GOT3 (cell line): ENCODE measurements around the gene SPTBN4.
A peak's percentile ranks its signal among the peaks of the same experiment; 100 is the strongest.
"Not testable (repeated sequence)": the region's sequence is repeated elsewhere in the genome, so short reads cannot be mapped to it uniquely, and the experiment has no call there.

Source experiments
- DNase-seq: peaks from one replicate; lab custom pipeline; 2025; ENCODE audit warnings: mixed read lengths; lab: John Stamatoyannopoulos, UW

Gene SPTBN4

DNA sequence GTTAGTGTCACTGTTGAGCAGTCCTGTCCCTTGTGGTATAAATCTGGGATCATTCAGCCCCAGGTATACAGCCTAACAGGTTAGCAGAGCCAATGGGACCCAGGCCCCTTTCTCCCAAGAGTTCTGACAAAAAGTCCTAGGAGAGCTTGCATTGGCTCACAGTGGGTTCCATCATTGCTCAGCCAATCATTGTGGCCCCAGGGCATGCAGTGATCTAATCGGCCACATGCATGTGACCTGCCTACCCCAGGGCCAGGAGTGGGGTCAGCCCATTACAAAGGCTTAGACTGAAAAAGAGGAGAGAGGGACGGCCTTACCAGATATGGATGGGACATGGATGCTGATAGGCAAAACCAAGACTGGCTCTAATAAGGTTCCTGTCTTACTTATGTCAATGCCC is 41.1 kb downstream of the SPTBN4 start:
- DNase-seq, result no peak

DNA sequence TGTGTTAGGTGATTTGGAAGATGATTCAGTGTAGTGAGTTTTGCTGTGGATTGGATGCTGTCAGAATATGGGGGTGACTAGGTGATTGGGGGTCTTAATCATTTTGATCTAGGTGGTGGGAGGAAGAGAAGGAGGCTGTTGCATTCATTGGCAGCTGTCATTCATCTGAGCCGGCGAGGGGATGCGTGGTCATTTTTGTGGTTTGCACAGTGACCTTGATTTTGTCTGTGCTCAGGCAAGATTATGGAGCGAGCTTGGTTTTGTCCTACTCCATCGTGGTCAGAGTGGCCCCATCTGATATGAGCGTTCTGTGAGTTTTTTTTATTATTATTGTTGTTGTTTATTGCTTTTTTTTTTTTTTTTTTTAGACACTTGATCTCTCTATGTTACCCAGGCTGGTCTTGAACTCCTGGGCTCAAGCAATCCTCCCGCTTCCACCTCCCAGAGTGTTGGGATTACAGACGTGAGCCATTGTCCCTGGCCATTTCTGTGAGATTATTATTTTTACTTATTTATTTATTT is 42.0 kb downstream of the SPTBN4 start:
- no peak for DNase-seq

DNA sequence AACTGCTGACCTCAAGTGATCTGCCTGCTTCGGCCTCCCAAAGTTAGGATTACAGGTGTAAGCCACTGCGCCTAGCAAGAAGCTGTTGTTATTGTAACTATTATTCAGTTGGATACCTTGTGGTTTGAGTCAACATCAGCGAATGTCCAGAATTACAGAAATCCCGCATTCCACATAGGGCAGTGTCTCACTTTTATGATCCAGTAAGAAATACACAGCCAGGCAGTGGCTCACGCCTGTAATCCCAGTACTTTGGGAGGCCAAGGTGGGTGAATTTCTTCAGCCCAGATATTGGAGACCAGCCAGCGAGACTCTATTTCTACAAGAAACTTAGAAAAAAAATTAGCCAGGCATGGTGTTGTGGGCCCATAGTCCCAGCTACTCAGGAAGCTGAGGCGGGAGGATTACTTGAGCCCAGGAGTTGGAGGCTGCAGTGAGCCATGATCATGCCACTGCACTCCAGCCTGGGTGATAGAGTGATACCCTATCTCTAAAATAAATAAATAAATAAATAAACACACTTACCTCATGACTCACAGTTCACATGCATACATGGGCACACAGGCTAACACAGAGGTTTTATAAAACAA is 43.8 kb downstream of the SPTBN4 start:
- DNase-seq, result no peak

DNA sequence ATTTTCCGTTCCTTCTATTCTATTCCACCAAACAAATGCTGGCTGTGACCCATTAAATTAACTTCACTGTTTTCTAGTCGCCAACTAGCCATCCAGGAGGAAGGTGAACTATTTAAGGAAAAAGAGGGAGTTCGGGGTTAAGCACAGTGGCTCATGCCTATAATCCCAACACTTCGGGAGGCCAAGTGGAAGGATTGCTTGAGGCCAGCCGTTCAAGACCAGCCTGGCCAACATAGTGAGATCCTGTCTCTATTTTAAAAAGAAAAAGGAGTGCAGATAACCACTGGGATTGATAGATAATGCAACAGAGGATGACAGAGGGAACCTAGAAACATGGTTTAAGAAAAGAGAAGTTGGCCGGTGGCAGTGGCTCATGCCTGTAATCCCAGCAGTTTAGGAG is 44.7 kb downstream of the SPTBN4 start:
- no peak for DNase-seq

DNA sequence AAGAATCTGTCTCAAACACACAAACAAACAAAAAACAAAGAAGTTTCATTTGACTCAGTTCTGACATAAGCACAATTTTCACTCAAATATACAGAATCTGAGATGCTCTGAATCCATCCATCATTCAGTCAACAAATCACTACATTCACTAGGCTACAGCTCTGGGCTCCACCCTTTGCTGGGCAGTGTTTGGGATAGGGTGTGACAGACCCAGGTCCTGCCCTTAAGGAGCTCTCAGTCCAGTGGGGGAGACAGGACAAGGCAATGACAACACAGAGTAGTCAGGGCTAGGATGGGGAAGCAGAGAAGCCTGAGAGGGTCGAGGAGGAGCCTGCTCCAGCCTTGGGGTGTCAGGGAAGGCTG is 45.3 kb downstream of the SPTBN4 start:
- no peak for DNase-seq

DNA sequence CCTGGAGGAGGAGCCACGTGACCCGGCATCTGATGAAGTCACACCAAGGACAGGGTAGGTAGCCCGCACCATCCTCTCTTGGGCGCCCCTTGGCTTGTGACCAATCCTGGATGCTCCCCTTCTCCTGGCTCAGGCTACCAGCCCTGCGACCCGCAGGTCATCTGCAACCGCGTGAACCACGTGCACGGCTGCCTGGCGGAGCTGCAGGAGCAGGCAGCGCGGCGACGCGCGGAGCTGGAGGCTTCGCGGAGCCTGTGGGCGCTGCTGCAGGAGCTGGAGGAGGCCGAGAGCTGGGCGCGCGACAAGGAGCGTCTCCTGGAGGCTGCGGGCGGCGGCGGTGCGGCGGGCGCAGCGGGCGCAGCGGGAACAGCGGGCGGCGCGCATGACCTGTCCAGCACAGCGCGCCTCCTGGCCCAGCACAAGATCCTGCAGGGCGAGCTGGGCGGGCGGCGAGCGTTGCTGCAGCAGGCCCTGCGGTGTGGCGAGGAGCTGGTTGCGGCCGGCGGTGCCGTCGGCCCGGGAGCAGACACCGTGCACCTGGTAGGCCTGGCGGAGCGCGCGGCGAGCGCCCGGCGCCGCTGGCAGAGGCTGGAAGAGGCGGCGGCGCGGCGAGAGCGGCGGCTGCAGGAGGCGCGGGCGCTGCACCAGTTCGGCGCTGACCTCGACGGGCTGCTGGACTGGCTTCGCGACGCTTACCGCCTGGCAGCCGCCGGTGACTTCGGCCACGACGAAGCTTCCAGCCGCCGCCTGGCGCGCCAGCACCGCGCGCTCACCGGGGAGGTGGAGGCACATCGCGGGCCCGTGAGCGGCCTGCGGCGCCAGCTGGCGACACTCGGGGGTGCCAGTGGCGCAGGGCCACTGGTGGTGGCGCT is 45.9 kb downstream of the SPTBN4 start:
- DNase-seq, result no peak

DNA sequence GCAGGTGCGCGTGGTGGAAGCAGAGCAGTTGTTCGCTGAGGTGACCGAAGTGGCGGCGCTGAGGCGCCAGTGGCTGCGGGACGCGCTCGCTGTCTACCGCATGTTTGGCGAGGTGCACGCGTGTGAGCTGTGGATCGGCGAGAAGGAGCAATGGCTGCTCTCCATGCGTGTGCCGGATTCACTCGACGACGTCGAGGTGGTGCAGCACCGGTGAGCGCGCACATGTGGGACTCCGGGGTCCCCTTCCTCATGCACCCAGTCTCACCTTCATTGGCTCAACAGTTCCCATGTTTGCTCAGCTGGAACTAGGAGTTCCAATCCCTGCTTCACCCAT is 46.5 kb downstream of the SPTBN4 start:
- no peak for DNase-seq

DNA sequence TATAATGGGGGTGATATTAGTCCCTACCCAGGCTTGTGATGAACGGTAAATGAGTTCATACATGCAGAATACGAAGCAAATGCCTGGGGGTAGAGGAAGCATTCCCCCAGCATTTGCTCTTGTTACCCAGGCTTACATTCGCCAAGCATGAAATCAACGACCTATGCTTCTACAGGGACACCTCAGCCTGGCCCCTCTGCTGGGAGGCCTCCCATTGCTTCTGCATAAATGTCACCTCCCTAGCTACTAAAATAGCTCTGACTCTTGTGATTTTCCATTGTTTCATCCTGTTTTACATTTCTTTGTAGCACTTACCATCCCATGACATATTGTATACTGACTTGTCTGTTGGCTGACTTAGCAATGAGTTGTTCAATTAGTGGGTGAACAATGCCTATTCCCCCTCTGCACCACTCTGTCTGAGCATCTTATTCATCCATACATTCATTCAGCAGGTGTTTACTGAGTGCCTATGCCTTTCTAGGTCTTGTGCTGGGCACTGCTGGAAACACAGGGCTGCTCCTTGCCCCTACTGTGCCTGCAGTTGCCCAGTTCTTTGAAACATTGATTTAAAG is 47.0 kb downstream of the SPTBN4 start:
- no peak for DNase-seq

DNA sequence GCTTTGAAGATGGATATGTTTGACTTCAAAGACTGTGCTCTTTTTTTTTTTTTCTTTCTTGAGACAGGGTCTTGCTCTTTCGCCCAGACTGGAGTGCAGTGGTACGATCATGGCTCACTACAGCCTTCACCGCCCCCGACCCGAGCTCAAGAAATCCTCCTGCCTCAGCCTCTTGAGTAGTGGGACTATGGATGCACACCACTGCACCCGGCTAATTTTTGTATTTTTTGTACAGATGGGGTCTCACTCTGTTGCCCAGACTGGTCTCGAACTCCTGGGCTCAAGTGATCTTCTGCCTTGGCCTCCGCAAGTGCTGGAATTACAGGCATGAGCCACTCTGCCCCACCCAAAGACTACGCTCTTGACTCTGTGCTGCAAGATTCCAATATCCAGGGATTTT is 50.4 kb downstream of the SPTBN4 start:
- DNase-seq, result no peak

DNA sequence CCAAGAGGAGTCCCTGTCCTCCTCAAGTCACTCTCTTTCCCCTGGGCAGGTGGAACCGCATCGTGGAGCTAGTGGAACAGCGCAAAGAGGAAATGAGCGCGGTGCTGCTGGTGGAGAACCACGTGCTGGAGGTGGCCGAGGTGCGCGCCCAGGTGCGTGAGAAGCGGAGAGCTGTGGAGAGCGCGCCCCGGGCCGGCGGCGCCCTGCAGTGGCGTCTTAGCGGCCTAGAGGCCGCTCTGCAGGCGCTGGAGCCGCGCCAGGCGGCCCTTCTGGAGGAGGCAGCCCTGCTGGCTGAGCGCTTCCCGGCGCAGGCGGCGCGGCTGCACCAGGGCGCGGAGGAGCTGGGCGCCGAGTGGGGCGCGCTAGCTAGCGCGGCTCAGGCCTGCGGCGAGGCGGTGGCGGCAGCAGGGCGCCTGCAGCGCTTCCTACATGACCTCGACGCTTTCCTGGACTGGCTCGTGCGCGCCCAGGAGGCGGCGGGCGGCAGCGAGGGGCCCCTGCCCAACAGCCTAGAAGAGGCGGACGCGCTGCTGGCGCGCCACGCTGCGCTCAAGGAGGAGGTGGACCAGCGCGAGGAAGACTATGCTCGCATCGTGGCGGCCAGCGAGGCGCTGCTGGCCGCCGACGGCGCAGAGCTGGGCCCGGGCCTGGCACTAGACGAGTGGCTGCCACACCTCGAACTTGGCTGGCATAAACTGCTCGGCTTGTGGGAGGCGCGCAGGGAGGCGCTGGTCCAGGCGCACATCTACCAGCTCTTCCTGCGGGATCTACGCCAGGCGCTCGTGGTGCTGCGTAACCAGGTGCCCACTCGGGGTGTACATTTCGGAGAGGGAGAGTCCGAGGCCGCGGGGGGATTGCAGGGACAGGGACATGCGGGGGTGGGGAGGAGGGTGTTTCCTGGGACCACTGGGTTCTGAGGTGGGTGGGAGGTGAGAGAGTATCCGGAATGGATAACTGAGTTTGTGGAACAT is 52.8 kb downstream of the SPTBN4 start:
- DNase-seq, result no peak

DNA sequence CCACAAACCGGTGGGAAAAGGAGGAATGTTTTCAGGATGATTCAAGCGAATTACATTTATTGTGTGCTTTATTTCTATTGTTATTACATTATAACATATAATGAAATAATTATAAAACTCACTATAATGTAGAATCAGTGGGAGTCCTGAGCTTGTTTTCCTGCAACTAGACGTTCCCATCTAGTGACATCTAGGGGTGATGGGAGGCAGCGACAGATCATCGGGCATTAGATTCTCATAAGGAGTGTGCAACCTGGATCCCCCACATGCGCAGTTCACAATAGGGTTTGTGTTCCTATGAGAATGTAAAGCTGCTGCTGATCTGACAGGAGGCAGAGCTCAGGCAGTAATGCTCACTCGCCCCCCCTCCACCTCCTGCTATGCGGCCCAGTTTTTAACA is 54.5 kb downstream of the SPTBN4 start:
- DNase-seq, result no peak

DNA sequence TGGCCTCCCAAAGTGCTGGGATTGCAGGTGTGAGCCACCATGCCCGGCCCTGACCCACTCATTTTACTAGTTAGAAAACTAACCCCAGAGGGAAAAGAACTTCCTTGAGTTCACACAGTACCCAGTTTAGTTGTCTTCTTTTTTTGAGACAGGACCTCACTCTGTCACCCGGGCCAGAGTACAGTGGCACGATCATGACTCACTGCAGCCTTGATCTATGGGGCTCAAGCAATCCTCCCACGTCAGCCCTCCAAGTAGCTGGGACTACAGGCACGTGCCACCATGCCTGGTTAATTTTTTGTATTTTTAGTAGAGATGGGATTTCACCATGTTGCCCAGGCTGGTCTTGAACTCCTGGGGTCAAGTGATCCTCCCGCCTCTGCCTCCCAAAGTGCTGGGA is 55.1 kb downstream of the SPTBN4 start:
- DNase-seq, result not testable (repeated sequence)

DNA sequence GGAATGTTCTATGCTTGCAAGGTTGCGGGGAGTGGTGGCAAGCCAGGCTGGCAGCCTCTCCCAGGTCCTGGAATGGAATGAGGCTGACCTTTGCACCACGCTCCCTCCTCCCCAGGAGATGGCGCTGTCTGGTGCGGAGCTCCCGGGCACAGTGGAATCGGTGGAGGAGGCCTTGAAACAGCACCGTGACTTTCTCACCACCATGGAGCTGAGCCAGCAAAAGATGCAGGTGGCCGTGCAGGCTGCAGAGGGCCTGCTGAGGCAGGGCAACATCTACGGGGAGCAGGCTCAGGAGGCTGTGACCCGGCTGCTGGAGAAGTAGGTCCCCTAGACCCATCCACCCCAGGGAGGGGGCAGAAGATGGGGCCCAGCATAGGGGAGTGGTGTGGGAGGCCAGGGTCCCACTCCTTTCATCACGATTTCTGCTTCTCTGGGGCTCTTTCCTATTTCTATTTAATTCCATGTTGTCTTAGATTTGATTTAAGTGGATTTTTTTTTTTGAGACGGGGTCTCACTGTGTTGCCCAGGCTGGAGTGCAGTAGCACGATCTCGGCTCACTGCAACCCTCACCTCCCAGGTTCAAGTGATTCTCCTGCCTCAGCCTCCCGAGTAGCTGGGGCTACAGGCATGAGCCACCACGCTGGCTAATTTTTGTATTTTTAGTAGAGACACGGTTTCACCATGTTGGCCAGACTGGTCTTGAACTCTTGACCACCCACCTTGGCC is 56.7 kb downstream of the SPTBN4 start:
- DNase-seq, result no peak

DNA sequence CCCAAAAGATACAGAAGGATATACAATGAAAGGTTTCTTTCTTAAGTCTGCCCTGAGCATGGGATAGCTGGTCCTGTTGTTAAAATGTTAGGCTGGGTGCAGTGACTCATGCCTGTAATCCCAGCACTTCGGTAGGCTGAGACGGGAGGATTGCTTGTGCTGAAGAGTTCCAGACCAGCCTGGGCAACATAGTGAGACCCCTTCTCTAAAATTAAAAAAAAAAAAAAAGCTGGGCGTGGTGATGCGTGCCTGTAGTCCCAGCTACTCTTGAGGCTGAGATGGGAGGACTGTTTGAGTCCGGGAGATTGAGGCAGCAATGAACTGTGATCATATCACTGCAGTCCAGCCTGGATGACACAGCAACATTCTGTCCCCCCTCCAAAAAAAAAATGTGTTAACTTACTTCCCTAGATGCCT is 57.3 kb downstream of the SPTBN4 start:
- no peak for DNase-seq

DNA sequence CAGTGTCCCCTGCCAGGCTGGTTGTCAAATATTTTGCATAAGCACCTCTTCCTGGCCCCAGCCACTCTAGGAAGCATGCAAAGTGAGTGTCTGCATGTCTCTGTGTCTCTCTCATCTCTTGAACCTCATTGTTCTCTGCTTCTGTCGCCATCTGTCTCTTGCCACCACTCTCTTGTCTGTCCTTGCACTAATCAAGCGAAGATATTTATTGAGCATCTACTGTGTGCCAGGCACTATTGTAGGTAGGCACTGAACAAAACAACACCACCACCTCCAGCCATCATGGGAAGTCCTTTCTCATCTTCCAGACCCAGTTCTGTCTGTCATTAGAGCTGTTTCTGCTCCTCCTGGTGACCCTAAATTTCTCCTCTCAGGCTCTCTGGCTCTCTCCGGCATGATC is 57.9 kb downstream of the SPTBN4 start:
- no peak for DNase-seq

DNA sequence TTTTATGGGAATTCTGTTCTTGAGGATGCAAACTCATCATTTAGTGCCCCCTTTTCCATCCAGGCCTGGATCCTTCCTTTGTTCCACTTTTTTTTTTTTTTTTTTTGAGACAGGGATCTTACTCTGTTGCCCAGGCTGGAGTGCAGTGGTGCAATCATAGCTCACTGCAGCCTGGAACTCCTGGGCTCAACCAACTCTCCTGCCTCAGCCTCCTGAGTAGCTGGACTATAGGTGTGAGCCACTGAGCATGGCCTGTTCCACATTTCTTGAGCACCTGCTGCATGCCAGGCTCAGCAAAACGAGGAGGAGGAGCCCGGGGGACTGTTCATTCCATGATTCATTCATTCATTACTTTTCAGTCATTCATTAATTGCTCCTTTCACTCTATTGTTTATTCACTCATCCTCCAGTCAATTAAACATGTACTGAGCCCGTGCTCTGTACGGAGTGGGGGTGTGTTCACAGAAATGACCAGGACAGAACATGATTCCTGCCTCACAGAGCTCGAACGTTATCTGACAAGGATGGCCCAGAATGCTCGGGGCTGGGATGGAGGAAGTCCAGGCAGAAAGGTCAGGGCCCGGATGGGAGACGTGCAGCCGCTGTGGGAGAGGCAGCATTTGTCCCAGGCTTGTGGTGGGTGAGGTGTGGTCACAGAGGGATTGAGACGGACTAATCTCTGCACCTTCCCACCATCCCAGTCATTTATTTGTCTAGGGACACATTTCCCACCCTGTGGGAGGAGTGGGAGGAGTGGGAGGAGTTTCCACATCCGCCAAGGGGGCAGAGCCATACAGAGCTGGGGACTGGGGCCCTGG is 58.6 kb downstream of the SPTBN4 start:
- DNase-seq, result no peak

DNA sequence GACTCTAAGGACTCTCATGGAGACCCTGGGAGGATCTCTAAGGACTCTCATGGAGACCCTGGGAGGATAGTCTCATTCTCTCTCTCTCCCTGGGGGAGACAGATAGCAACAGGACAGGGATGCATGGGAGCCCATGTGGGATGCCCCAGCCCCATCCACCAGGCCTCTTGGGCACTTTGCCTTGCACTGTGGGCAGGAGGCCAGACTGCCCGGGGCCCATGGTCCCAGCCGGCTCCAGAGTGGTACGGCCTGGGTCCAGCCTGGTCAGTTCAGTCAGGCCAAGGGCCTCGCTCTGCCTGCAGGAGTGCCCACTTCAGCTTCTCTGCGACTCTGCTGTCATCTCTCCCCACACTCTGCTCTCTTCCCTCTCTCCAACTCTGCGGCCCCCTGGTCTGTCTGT is 61.3 kb downstream of the SPTBN4 start:
- DNase-seq, result no peak

DNA sequence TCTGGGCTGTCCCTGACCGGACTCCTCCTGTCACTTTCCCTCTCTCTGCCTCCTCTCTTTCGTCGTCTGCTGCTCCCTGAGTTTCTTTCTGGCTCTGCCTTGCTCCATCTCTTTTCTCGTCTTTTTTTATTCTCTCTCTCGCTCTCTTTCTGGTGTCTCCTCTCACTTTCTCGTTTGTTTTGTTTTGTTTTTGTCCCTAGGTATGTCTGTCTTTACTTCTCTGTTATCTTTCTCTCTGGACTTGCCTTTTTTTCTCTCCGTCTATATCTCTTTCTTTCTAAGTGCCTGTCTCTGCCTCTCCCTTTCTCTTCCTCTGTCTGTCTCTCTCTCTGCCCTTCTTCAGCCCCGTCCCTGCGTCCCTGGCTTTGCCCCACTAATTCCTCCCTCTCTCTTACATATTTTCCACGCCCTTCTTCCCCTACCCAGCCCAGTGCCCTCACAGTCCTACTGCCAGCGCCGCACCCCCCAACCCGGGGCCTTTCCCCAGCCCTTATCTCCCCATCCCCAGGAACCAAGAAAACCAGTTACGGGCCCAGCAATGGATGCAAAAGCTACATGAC is 61.8 kb downstream of the SPTBN4 start:
- DNase-seq, result no peak

DNA sequence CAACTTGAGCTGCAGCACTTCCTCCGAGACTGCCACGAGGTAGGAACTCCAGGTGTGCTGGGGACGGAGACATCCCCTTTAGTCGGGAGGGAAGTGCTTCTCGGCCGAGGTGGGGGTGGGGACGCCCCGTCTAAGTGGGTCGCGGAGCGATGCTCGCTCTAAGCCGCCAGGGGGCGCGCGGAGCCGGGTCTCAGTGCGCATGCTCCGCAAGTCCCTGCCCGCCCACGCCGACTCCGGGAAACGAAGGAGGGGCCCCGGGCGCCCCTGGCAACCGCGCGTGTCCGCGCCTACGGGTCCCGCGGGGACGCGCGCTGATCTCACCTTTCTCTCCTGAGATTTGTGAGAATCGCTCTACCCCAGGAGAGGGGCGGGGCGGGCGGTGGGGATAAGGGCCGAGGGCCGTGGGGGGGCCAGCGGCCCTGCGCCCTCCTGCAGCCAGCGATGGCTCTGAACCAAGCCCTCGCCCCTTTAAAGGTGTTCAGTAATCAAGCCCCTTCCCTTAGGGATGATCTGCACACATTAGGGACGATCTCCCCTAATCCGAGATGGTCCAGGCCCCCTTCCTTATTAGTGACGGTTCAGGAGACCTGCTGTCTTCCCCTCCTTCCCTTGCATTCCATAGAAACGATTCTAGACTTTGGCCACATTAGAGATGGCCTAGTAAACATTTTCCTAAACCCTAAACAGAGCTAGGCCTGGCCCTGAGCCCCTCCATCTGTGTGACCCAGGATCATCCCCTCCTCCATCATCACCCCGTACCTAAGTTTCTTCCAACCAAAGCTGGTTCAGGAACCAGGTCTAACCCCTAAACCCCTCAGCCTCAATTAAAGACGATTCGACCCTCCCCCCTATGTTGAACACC is 62.5 kb downstream of the SPTBN4 start:
- DNase-seq, result peak; percentile 33
